HepG2 (cell line): ENCODE measurements around the gene COL9A3. TPM values are rescaled to one million over a fixed set of nuclear protein-coding genes. Genes with fewer than 3 reads are reported as not detected.
A peak's percentile ranks its signal among the peaks of the same experiment; 100 is the strongest.

Experiments
- DNMT3B ChIP-seq: conservative IDR thresholded peaks from 2 replicates; pipeline ENCODE4 v1.6.1; 2016; ENCODE audit warnings: missing biosample characterization, control low read depth
- EZH2 ChIP-seq: conservative IDR thresholded peaks from 2 replicates; pipeline ENCODE4 v1.6.1; 2012; ENCODE audit warnings: mild to moderate bottlenecking, low read depth, low read length, moderate library complexity
- HOMEZ ChIP-seq: IDR thresholded peaks from 2 replicates; pipeline ENCODE4 v1.6.1; 2016; ENCODE audit warnings: low read depth
- IRF1 ChIP-seq: sonication (generic); formaldehyde crosslinking; IDR thresholded peaks from 2 replicates; pipeline ENCODE4 v1.4.0; 2020; ENCODE audit warnings: low read depth, mild to moderate bottlenecking, missing genetic modification reagents
- KDM5B ChIP-seq: sonication (generic); formaldehyde crosslinking; IDR thresholded peaks from 2 replicates; pipeline ENCODE4 v1.4.0; 2020; ENCODE audit warnings: missing genetic modification reagents, mild to moderate bottlenecking, borderline replicate concordance
- NFE2 ChIP-seq: sonication (generic); formaldehyde crosslinking; IDR thresholded peaks from 2 replicates; pipeline ENCODE4 v1.4.0; 2020; ENCODE audit warnings: missing genetic modification reagents
- RBM22 ChIP-seq: fragments of 200-400 bp; formaldehyde crosslinking; optimal IDR thresholded peaks from 2 replicates; pipeline ENCODE3; 2017; ENCODE audit warnings: mild to moderate bottlenecking, low read length, moderate library complexity
- RORA ChIP-seq: sonication (generic); formaldehyde crosslinking; IDR thresholded peaks from 2 replicates; pipeline ENCODE4 v1.5.0; 2020; ENCODE audit warnings: mild to moderate bottlenecking, missing genetic modification reagents, moderate library complexity
- SALL1 ChIP-seq: sonication (generic); formaldehyde crosslinking; IDR thresholded peaks from 2 replicates; pipeline ENCODE4 v1.8.0; 2022; ENCODE audit warnings: mild to moderate bottlenecking, missing genetic modification reagents
- SMARCC2 ChIP-seq: fragments of 450-650 bp; IDR thresholded peaks from 2 replicates; pipeline ENCODE4 v1.6.1; 2017; ENCODE audit warnings: antibody characterized with exemption, mild to moderate bottlenecking
- SP140L ChIP-seq: sonication (generic); formaldehyde crosslinking; IDR thresholded peaks from 2 replicates; pipeline ENCODE4 v1.4.0; 2020; ENCODE audit warnings: missing genetic modification reagents, borderline replicate concordance
- SP5 ChIP-seq: IDR thresholded peaks from 2 replicates; pipeline ENCODE4 v1.6.1; 2016; ENCODE audit warnings: low read depth, borderline replicate concordance
- ZBTB42 ChIP-seq: sonication (generic); formaldehyde crosslinking; IDR thresholded peaks from 2 replicates; pipeline ENCODE4 v1.5.0; 2020; ENCODE audit warnings: mild to moderate bottlenecking, missing genetic modification reagents
- ZBTB46 ChIP-seq: sonication (generic); formaldehyde crosslinking; IDR thresholded peaks from 2 replicates; pipeline ENCODE4 v1.4.0; 2020; ENCODE audit warnings: mild to moderate bottlenecking, missing genetic modification reagents, borderline replicate concordance
- ZNF12 ChIP-seq: sonication (generic); formaldehyde crosslinking; IDR thresholded peaks from 2 replicates; pipeline ENCODE4 v1.5.0; 2020; ENCODE audit warnings: missing genetic modification reagents
- ZNF224 ChIP-seq: sonication (generic); formaldehyde crosslinking; IDR thresholded peaks from 2 replicates; pipeline ENCODE4 v1.5.0; 2020; ENCODE audit warnings: mild to moderate bottlenecking, missing genetic modification reagents
- ZNF292 ChIP-seq: sonication (generic); formaldehyde crosslinking; IDR thresholded peaks from 2 replicates; pipeline ENCODE4 v1.8.1; 2022; ENCODE audit warnings: mild to moderate bottlenecking, low read depth, missing genetic modification reagents, borderline replicate concordance
- ZNF30 ChIP-seq: sonication (generic); formaldehyde crosslinking; IDR thresholded peaks from 2 replicates; pipeline ENCODE4 v1.5.0; 2020; ENCODE audit warnings: mild to moderate bottlenecking, missing genetic modification reagents
- ZNF615 ChIP-seq: sonication (generic); formaldehyde crosslinking; IDR thresholded peaks from 2 replicates; pipeline ENCODE4 v1.5.0; 2020; ENCODE audit warnings: mild to moderate bottlenecking, missing genetic modification reagents, borderline replicate concordance
- ZNF720 ChIP-seq: sonication (generic); formaldehyde crosslinking; IDR thresholded peaks from 2 replicates; pipeline ENCODE4 v1.4.0; 2020; ENCODE audit warnings: missing genetic modification reagents
- ZNF878 ChIP-seq: sonication (generic); formaldehyde crosslinking; IDR thresholded peaks from 2 replicates; pipeline ENCODE4 v1.8.1; 2023; ENCODE audit warnings: mild to moderate bottlenecking, missing genetic modification reagents, moderate library complexity
- ZSCAN9 ChIP-seq: IDR thresholded peaks from 2 replicates; pipeline ENCODE4 v1.6.1; 2016; ENCODE audit warnings: borderline replicate concordance
- polyA plus RNA-seq, 8 experiments: library from polyadenylated mRNA; depleted of rRNA in 3 of 8; stranded (reverse) in 7 of 8; unstranded in 1 of 8; fragments of >200 nt; fragmentation: Illumina TruSeq in 4 of 8; extraction: Trizol in 4 of 8; gene quantifications; 2 replicates each; pipeline versions ENCODE4 v1.2.1 to v1.2.3, GENCODE V29; 2011 to 2016; ENCODE audit warnings: low read depth in 4 of 8, missing spikeins in 1 of 8, mixed read lengths in 1 of 8; ENCODE audit not compliant: insufficient read depth in 1 of 8
- total RNA-seq, 5 experiments: library from RNA; depleted of rRNA; stranded (reverse); fragments of >200 nt; fragmentation: Illumina TruSeq; extraction: Trizol; gene quantifications; 2 replicates each; pipeline ENCODE4 v1.2.3, GENCODE V29; 2016; ENCODE audit warnings: low read depth in 1 of 5
- TF ChIP-seq, protein P1 (sequence below): sonication (generic); formaldehyde crosslinking; IDR thresholded peaks from 2 replicates; pipeline ENCODE4 v1.4.0; 2020; ENCODE audit warnings: missing genetic modification reagents

The COL9A3 gene
- total and polyA plus RNA-seq, 2 of the 13 experiments (the other 11 are each of a cell fraction or from before 2014, with no cell fraction given), result 155 to 204 TPM

DNA sequence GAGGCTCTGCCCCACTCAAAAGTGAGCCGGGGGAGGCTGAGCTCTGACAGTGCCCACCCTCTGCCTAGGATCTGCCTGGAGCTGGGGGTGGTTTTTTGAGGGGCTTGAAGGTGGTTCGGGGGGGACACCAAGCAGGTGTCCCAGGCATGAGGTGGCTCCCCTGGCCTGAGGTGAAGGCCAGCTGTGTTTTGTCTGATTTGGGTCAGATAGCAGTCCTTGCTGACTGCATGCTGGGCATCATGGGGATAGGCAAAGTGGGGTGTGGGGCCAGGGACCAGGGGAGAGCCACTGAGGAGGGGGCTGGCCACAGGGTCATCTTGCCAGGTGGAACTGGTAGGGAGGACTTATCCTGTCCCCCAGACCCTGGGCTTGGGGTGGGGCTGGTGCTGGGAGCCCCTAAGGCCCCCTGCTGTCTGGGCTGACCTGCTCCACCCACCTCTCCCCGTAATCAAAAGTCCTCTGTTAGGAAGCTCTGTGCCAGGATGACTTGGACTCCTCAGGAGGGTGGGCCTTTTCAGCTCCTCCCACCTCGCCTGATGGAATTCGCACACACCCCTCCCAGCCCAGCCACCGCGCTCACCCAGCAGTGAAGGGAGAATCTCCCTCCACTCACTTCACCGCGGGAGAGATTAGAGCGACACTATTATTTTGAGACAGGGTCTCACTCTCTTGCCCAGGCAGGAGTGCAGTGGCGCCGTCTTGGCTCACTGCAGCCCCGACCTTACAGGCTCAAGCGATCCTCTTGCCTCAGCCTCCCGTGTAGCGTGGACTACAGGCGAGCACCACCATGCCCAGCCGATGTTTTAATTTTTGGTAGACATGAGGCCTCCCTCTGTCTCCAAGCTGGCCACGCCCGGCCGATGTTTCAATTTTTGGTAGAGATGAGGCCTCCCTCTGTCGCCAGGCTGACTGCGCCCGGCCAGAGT is 1.5 kb upstream of the COL9A3 start (continued):
- TF ChIP-seq ZNF615 (CRISPR knock-in tag) (no peak), IRF1 (CRISPR knock-in tag) (no peak), HOMEZ (CRISPR knock-in tag) (no peak), SP5 (CRISPR knock-in tag) (peak; percentile 94), SP140L (CRISPR knock-in tag) (no peak), ZNF878 (no peak), RORA (CRISPR knock-in tag) (no peak), ZNF30 (no peak), ZNF292 (CRISPR knock-in tag) (no peak), ZNF224 (CRISPR knock-in tag) (no peak), ZNF720 (0 out of 2 replicates have a peak, but pooled peaks have one; percentile 57), ZNF12 (CRISPR knock-in tag) (no peak), ZBTB42 (CRISPR knock-in tag) (peak; percentile 51; the same call in 1 of the 2 replicates), RBM22 (no peak), DNMT3B (CRISPR knock-in tag) (no peak), KDM5B (CRISPR knock-in tag) (no peak), SALL1 (CRISPR knock-in tag) (peak; percentile 29; the same call in 1 of the 2 replicates), SMARCC2 (no peak), NFE2 (CRISPR knock-in tag) (no peak), ZSCAN9 (CRISPR knock-in tag) (no peak), ZBTB46 (CRISPR knock-in tag) (no peak), EZH2 (no peak)
- TF ChIP-seq, protein P1, sequence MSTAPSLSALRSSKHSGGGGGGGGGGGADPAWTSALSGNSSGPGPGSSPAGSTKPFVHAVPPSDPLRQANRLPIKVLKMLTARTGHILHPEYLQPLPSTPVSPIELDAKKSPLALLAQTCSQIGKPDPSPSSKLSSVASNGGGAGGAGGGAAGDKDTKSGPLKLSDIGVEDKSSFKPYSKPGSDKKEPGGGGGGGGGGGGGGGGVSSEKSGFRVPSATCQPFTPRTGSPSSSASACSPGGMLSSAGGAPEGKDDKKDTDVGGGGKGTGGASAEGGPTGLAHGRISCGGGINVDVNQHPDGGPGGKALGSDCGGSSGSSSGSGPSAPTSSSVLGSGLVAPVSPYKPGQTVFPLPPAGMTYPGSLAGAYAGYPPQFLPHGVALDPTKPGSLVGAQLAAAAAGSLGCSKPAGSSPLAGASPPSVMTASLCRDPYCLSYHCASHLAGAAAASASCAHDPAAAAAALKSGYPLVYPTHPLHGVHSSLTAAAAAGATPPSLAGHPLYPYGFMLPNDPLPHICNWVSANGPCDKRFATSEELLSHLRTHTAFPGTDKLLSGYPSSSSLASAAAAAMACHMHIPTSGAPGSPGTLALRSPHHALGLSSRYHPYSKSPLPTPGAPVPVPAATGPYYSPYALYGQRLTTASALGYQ (CRISPR knock-in tag), result 0 out of 2 replicates have a peak, but pooled peaks have one; percentile 47
